GM13977 (cell line): ENCODE data around the gene GPR143.

Experiments used
- DNase-seq: peaks from one replicate; pipeline ENCODE4 v3.0.0; 2012; ENCODE audit warnings: low spot score
- in situ Hi-C: fragments of 300-500 bp; cut with MboI; formaldehyde crosslinking; loops from one replicate; pipeline ENCODE4 v1.12.0; 2022; ENCODE audit warnings: low sequenced_read_pairs, low pct_unique_long_range_greater_than_20kb, mixed read lengths, inconsistent platforms; ENCODE audit not compliant: unreplicated experiment
- TF ChIP-seq, protein P1 (sequence below): IDR thresholded peaks from 2 replicates; pipeline ENCODE4 v1.5.1; 2012; ENCODE audit warnings: mild to moderate bottlenecking, control low read depth; ENCODE audit not compliant: insufficient read depth; ENCODE audit errors: extremely low read depth, missing control alignments

The GPR143 gene

DNA sequence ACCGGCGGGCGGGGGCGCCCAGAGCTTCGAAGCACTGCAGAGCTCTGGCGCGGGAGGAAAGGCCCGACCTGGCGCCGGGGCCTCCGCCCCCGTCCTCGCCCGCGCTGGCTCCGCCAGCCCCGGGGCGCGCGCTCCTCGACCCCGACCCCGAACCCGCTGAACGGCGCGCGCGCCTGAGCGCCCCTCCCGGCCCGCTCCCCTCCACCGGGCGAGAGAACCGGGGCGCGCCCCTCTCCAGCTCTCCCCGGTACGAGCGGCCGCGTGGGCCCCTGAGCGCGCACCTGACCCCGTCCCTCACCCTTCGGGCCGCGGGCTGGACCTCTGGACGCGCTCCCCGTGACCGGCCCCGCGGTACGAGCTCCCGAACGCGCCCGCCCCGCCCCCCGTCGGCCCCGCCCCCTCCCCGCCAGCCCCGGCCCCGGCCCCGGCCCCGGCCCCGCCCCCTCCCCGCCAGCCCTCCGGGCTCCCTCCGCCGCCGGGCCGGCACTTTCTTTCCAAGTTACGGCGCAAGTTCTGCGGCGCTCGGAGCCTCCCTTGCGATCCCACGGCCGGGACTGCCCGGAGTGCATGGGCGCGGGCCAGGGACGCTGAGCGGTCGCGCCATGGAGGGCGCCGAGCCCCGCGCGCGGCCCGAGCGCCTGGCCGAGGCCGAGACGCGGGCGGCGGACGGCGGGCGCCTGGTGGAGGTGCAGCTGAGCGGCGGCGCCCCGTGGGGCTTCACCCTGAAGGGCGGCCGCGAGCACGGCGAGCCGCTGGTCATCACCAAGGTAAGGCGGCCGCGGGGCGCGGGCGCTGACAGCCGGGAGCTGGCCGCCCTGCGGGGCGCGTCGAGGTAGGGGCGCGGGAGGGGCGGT is 20.5 kb upstream of the GPR143 start, which contains the start of gene SHROOM2:
TSS of gene SHROOM2 (plus strand) at position 486 of the 854 bp plus-strand sequence. CDS start at position 603, 117 bp downstream.
- no peak for DNase-seq
- TF ChIP-seq, protein P1, sequence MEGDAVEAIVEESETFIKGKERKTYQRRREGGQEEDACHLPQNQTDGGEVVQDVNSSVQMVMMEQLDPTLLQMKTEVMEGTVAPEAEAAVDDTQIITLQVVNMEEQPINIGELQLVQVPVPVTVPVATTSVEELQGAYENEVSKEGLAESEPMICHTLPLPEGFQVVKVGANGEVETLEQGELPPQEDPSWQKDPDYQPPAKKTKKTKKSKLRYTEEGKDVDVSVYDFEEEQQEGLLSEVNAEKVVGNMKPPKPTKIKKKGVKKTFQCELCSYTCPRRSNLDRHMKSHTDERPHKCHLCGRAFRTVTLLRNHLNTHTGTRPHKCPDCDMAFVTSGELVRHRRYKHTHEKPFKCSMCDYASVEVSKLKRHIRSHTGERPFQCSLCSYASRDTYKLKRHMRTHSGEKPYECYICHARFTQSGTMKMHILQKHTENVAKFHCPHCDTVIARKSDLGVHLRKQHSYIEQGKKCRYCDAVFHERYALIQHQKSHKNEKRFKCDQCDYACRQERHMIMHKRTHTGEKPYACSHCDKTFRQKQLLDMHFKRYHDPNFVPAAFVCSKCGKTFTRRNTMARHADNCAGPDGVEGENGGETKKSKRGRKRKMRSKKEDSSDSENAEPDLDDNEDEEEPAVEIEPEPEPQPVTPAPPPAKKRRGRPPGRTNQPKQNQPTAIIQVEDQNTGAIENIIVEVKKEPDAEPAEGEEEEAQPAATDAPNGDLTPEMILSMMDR: no peak
- in situ Hi-C loops: no loop called here

DNA sequence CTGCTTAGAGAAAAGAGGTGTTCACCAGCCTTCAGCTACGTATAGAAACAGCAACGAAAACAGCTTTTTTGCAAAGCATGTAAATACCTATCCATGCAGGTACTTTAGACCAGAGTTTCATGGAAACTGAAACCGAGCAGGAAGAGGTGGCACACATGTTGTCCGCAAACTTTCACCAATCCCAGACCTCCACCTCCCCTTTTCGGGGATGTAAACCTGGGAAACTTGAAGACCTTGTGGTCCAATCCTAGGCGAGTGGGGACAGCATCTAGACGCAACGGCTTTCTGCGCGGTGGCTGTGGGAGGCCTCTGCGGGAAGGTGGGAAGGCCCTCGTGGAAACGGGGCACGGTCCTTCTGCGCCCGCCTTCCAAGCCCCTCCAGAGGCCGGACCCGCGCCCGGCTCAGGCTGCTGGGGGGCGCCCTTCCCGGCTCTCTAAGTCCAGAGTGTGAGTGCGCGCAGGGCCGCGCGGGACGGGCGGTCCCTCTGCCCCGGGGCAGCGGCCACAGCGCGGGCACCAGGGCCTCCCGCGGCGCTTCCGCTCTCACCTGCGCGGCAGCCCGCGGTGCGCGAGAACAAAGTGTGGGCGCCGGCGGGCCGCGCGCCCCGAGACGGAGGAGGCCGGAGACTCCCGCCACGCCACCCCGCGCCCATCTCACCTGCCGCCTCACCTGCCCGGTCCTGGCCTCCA is 19.8 kb upstream of the GPR143 start:
- DNase-seq: no peak
- TF ChIP-seq, protein P1: no peak
- in situ Hi-C loops: no loop called here

DNA sequence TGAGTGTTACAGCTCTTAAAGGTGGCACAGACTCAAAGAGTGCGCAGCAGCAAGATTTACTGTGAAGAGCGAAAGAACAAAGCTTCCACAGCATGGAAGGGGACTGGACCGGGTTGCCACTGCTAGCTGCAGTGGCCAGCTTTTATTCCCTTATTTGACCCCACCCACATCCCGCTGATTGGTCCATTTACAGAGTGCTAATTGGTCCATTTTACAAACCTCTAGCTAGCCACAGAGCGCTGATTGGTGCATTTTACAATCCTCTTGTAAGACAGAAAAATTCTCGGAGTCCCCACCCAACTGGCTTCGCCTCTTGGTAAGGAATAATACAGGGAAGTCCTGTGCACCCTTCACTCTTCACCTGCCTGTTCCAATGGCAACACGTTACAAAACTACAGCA is 18.7 kb upstream of the GPR143 start:
- no peak for DNase-seq
- in situ Hi-C loops: no loop called here
- TF ChIP-seq, protein P1: no peak

DNA sequence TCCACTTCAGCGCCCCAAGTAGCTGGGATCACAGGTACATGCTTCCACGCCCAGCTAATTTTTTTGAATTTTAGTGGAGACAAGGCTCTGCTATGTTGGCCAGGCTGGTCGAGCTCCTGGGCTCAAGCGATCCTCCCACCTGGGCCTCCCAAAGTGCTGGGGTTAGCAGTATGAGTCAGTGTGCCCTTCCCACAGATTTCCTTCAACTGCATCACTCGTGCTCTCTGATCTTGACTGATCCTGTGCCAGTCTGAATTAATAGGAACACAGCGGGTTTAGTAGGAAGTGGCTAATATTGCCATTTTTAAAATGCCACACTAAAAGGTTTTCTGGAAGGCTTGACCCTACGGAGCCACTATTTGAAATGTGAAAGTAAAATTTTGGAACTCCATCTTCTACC is 16.3 kb upstream of the GPR143 start:
- TF ChIP-seq, protein P1: no peak
- DNase-seq: no peak
- in situ Hi-C loops: no loop called here

DNA sequence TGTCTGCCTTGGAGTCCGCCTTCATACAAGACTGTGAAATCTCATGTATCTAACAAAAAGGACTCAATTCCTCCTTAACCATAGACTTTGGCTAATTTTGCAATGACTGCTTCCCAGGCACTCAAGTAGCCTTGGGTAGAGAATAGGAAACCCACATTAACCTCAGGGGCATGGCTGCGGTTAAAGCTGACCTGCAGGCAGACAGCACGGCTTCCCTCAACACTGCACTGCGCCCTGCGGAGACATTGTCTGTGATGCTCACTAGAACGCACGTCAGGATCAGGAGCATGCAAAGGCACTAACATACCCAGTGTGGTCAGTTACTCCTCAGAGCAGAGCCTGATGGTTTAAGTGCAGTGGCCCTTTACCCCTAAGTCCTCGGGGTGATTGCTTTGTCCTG is 10.3 kb upstream of the GPR143 start:
- TF ChIP-seq, protein P1: no peak
- in situ Hi-C loops: no loop called here
- no peak for DNase-seq

DNA sequence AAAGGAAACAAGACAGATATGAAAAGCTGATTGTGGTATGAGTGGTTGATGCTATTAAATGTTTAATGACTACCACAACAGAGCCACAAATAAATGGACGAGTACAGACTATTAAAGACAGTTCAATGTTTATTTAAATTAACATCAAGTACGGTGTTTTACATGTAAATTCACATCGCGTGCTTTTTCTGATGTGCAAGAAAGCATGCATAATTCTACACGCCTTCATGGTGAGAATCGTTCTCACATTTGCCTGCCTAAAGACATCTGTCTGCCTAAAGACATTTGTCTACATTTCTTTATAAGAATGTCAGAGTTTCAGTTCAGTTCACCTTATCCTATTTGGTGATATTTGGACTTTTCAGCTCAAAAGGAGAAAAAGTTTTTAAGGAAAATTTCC is 7.3 kb upstream of the GPR143 start:
- no peak for DNase-seq
- in situ Hi-C loops: no loop called here
- TF ChIP-seq, protein P1: no peak
